HUES6 (cell line): ENCODE data around the gene C12orf57.

Source experiments
- H3K27ac ChIP-seq: 2 replicates; pipeline ENCODE4 v1.7.0; 2013; ENCODE audit warnings: low read depth, mild to moderate bottlenecking, low read length, inconsistent platforms
- H3K27me3 ChIP-seq: 2 replicates; pipeline ENCODE4 v1.6.1; 2013; ENCODE audit warnings: low read length; ENCODE audit not compliant: control insufficient read depth, insufficient read depth
- H3K36me3 ChIP-seq: 2 replicates; pipeline ENCODE4 v1.6.1; 2013; ENCODE audit warnings: low read length; ENCODE audit not compliant: control insufficient read depth, insufficient read depth
- H3K4me1 ChIP-seq: 2 replicates; pipeline ENCODE4 v1.6.1; 2013; ENCODE audit warnings: low read length; ENCODE audit not compliant: control insufficient read depth, insufficient read depth
- H3K4me3 ChIP-seq: 2 replicates; pipeline ENCODE4 v1.5.1; 2013; ENCODE audit warnings: low read depth, low read length
- H3K9ac ChIP-seq: one replicate; pipeline ENCODE4 v1.6.1; 2013; ENCODE audit warnings: mild to moderate bottlenecking, low read length
- H3K9me3 ChIP-seq: 2 replicates; pipeline ENCODE4 v1.6.1; 2013; ENCODE audit warnings: low read depth, low read length; ENCODE audit not compliant: control insufficient read depth, insufficient read depth

The C12orf57 gene

GRCh38 chr12:6921996-6922946 lies 21.6 kb upstream of the C12orf57 start:
- Histone ChIP-seq H3K36me3 (peaks cover 48% of the 10 kb centered on the region), H3K4me3 (no peak overlapping the region), H3K9ac (no peak overlapping the region), H3K4me1 (peaks cover 20% of the 10 kb centered on the region), H3K9me3 (no peaks in the 10 kb centered on the region), H3K27ac (no peak overlapping the region), H3K27me3 (no peaks in the 10 kb centered on the region)

- H3K9me3 ChIP-seq: no peaks in the 10 kb centered on the region
- H3K27ac ChIP-seq: no peak overlapping the region
- no peak overlapping the region for H3K4me3 ChIP-seq
- H3K36me3 ChIP-seq: peaks cover 43% of the 10 kb centered on the region
- no peak overlapping the region for H3K9ac ChIP-seq
- no peaks in the 10 kb centered on the region for H3K27me3 ChIP-seq
- H3K4me1 ChIP-seq: peaks cover 20% of the 10 kb centered on the region
Measured at GRCh38 chr12:6923003-6923732, 20.7 kb upstream of the C12orf57 start.

GRCh38 chr12:6923851-6924250 lies 20.0 kb upstream of the C12orf57 start:
- H3K4me1 ChIP-seq: peaks cover 20% of the 10 kb centered on the region

GRCh38 chr12:6925239-6925539 lies 18.6 kb upstream of the C12orf57 start:
- Histone ChIP-seq H3K4me1 (peaks cover 32% of the 10 kb centered on the region), H3K27me3 (no peaks in the 10 kb centered on the region), H3K27ac (peak overlapping the region; percentile 63), H3K9ac (peak overlapping the region; percentile 79), H3K36me3 (peaks cover 28% of the 10 kb centered on the region), H3K4me3 (peak overlapping the region; percentile 62), H3K9me3 (no peaks in the 10 kb centered on the region)

More at GRCh38 chr12:6923851-6924250, 20.0 kb upstream of the C12orf57 start:
- Histone ChIP-seq H3K27me3 (no peaks in the 10 kb centered on the region), H3K9ac (no peak overlapping the region), H3K27ac (no peak overlapping the region), H3K4me3 (no peak overlapping the region), H3K36me3 (peaks cover 41% of the 10 kb centered on the region), H3K9me3 (no peaks in the 10 kb centered on the region)

- peak overlapping the region; percentile 63 for H3K27ac ChIP-seq
- no peaks in the 10 kb centered on the region for H3K27me3 ChIP-seq
- H3K9ac ChIP-seq: peak overlapping the region; percentile 79
- no peaks in the 10 kb centered on the region for H3K9me3 ChIP-seq
- H3K4me3 ChIP-seq: peak overlapping the region; percentile 62
- H3K4me1 ChIP-seq: peaks cover 33% of the 10 kb centered on the region
- peaks cover 28% of the 10 kb centered on the region for H3K36me3 ChIP-seq
Measured at GRCh38 chr12:6925540-6926279, 18.1 kb upstream of the C12orf57 start.

GRCh38 chr12:6927379-6928021 lies 16.3 kb upstream of the C12orf57 start, which contains the start of gene ATN1:
ATN1 (plus strand) TSS chr12:6927959; CDS start chr12:6934002, 6,043 bp downstream.
- peaks cover 37% of the 10 kb centered on the region for H3K4me1 ChIP-seq
- peaks cover 17% of the 10 kb centered on the region for H3K36me3 ChIP-seq
- no peaks in the 10 kb centered on the region for H3K27me3 ChIP-seq
- H3K4me3 ChIP-seq: peak within 1 kb of the TSS; percentile 89
- H3K9ac ChIP-seq: peak within 1 kb of the TSS; percentile 84
- no peaks in the 10 kb centered on the region for H3K9me3 ChIP-seq
- peak within 1 kb of the TSS; percentile 69; the same call in 1 of the 2 replicates for H3K27ac ChIP-seq

- H3K27me3 ChIP-seq: no peaks in the 10 kb centered on the region
- peak overlapping the region; percentile 62; the same call in 1 of the 2 replicates for H3K27ac ChIP-seq
- H3K4me1 ChIP-seq: peaks cover 37% of the 10 kb centered on the region
- H3K9ac ChIP-seq: peak overlapping the region; percentile 84
- no peaks in the 10 kb centered on the region for H3K9me3 ChIP-seq
- H3K4me3 ChIP-seq: peak overlapping the region; percentile 89
- H3K36me3 ChIP-seq: peaks cover 11% of the 10 kb centered on the region; the same call in 1 of the 2 replicates
Measured at GRCh38 chr12:6928022-6928702, 15.7 kb upstream of the C12orf57 start.

GRCh38 chr12:6928703-6929407 lies 15.0 kb upstream of the C12orf57 start:
- Histone ChIP-seq H3K9ac (peak overlapping the region; percentile 84), H3K36me3 (peaks cover 12% of the 10 kb centered on the region), H3K27me3 (no peaks in the 10 kb centered on the region), H3K4me1 (peaks cover 37% of the 10 kb centered on the region), H3K4me3 (peak overlapping the region; percentile 89), H3K9me3 (no peaks in the 10 kb centered on the region), H3K27ac (peak overlapping the region; percentile 62; the same call in 1 of the 2 replicates)

- Histone ChIP-seq H3K36me3 (peaks cover 21% of the 10 kb centered on the region), H3K9ac (peak overlapping the region; percentile 84), H3K9me3 (no peaks in the 10 kb centered on the region), H3K27ac (no peak overlapping the region), H3K4me3 (peak overlapping the region; percentile 89), H3K4me1 (peaks cover 33% of the 10 kb centered on the region), H3K27me3 (no peaks in the 10 kb centered on the region)
Measured at GRCh38 chr12:6929466-6930452, 14.1 kb upstream of the C12orf57 start.
